ENCODE results near the gene MRAP2.
"Not testable (repeated sequence)": the region's sequence is repeated elsewhere in the genome, so short reads cannot be mapped to it uniquely, and the experiment has no call there.

Gene MRAP2

DNA sequence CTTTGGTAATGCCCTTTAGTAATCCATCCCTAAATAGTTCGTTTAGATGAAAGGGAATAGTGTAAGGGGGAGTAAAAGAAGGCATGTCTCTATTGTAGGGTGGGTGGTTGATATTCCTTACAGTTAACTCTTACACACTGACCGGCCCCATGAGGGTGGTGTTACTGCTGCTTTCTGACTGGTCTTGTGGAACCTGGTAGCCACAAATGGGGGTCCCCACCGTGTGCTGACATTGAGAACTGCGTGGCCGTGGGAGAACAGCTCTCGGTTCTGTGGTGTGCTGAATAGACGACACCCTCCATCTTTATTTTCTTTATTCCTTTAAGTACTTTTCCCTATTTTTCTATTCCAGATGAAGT is 19.3 kb downstream of the MRAP2 start:
- Mint-ChIP-seq H3K4me3 (no peak overlapping the region), H3K4me1 (no peaks in the 10 kb centered on the region), H3K27me3 (no peaks in the 10 kb centered on the region), H3K36me3 (no peaks in the 10 kb centered on the region), H3K9me3 (no peaks in the 10 kb centered on the region), H3K27ac (no peak overlapping the region)
- no peak for ATAC-seq

DNA sequence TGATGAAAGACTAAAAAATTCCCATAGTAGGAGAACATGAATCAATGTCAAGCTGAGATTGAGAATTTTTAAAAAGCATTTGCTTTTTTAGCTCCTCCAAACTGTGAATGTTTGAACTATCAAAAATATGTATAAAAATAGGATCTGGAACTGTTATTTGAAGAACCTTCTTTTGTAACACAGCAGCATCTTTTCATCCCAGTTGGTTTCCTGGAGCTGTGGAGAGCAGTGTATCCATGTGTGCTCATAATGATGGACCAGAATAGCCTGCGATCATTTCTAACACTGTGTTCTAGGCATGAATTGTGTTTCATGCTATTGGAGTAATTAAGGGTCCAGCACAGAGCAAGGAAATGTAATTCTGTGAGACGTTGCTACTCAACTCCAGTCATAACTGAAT is 22.1 kb downstream of the MRAP2 start:
- no peaks in the 10 kb centered on the region for H3K9me3 Mint-ChIP-seq
- H3K4me3 Mint-ChIP-seq, result no peak overlapping the region
- H3K27me3 Mint-ChIP-seq, result no peaks in the 10 kb centered on the region
- no peaks in the 10 kb centered on the region for H3K4me1 Mint-ChIP-seq
- no peak for ATAC-seq
- no peak overlapping the region for H3K27ac Mint-ChIP-seq
- no peaks in the 10 kb centered on the region for H3K36me3 Mint-ChIP-seq

DNA sequence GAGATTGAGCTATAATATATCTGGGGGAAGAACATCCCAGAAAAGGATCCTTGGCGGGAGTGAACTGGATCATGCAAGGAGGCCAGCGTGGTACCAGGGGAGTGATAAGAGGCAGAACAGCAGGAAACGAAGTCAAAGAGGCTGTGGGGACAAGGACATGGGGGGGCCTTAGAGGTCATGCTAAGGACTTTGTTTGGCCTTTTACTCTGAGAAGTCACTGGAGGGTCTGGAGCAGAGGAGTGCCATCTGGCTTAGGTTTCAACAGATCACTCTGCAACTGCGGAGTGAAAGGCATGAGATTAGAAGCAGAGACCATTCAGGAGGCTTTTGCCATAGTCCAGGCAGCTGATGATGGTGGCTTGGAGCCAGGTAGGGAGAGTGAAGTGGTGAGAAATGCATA is 24.3 kb downstream of the MRAP2 start:
- Mint-ChIP-seq H3K9me3 (no peaks in the 10 kb centered on the region), H3K27ac (no peak overlapping the region), H3K4me1 (no peaks in the 10 kb centered on the region), H3K4me3 (no peak overlapping the region), H3K27me3 (no peaks in the 10 kb centered on the region), H3K36me3 (no peaks in the 10 kb centered on the region)
- no peak for ATAC-seq

DNA sequence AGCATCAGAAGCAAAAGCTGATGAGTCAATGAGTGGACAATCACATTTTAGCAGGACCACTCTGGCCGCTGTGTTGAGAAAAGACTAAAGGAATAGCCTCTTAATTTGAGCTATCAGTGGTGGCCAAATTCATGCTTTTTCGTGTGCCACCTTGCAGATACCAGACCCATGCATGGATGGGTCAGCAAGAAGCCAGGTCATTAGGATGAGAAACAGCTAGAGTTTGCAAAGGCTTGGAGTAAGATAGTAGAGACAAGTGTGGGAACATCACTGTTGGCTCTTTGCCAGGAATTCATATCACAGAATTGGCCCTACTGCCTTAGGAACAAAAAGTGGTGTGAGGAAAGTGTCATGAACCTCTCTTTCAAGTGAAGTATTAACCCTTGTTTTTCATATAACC is 25.5 kb downstream of the MRAP2 start:
- Mint-ChIP-seq H3K27me3 (no peaks in the 10 kb centered on the region), H3K4me1 (no peaks in the 10 kb centered on the region), H3K4me3 (no peak overlapping the region), H3K9me3 (no peaks in the 10 kb centered on the region), H3K27ac (no peak overlapping the region), H3K36me3 (no peaks in the 10 kb centered on the region)
- no peak for ATAC-seq

DNA sequence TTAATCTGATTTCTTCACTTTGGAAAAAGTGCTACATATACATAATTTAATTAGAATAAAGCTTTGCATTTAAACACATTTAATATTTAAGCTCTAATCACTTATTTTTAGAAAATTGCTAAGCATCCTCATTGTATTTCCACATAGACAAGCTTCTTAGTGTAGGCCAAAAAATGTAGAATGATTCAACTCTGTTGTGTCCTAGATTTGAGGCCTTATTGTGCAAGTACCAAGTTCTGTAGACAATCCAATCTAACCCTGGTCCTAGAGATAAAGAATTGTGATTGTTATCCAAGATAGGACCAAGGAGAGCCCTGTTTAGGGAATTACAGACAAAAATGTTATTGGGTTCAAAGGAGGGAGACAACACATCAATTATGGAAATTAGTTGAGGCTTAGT is 27.6 kb downstream of the MRAP2 start:
- H3K36me3 Mint-ChIP-seq, result no peaks in the 10 kb centered on the region
- H3K9me3 Mint-ChIP-seq, result peaks cover 2% of the 10 kb centered on the region
- no peak overlapping the region for H3K4me3 Mint-ChIP-seq
- no peak for ATAC-seq
- H3K27ac Mint-ChIP-seq, result no peak overlapping the region
- no peaks in the 10 kb centered on the region for H3K27me3 Mint-ChIP-seq
- no peaks in the 10 kb centered on the region for H3K4me1 Mint-ChIP-seq

DNA sequence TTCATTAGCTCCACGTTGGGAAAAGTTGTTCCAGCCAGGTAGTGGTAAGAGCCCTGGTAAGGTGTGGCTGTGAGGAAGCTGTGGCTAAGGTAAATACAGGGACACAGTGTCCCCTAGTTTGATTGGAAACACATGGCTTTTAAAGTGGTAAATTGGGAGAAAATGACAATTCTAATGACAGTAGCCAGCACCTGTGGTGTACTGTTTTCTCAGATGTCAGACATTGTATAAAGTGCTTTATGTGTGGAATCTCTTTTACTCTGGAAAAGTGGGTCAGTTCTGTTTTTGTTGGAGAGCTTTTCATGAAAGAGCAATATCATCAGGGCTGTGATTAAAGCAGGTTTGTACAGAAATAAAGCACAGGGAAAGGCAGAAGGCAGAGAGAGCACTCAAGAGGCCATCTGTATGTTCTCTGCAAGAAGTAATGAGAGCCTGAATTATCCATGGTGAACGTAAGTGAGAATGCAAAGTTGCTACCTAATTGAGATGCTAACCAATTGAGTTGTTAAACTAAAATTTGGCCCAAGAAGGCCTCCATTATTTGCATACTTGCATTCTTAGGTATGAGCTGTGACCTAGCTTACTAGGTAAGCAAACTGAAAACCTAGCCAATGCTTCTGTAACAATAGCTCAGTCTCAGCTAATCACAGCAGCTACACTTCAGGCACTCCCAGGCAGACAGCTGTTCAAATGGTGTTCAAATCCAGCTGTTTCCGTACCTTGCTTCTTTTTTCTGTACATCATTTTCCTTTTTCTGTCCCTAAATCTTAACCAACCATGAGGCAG is 28.2 kb downstream of the MRAP2 start:
- Mint-ChIP-seq H3K27me3 (no peaks in the 10 kb centered on the region), H3K36me3 (no peaks in the 10 kb centered on the region), H3K27ac (no peak overlapping the region), H3K4me3 (no peak overlapping the region), H3K9me3 (peaks cover 2% of the 10 kb centered on the region), H3K4me1 (no peaks in the 10 kb centered on the region)
- no peak for ATAC-seq

DNA sequence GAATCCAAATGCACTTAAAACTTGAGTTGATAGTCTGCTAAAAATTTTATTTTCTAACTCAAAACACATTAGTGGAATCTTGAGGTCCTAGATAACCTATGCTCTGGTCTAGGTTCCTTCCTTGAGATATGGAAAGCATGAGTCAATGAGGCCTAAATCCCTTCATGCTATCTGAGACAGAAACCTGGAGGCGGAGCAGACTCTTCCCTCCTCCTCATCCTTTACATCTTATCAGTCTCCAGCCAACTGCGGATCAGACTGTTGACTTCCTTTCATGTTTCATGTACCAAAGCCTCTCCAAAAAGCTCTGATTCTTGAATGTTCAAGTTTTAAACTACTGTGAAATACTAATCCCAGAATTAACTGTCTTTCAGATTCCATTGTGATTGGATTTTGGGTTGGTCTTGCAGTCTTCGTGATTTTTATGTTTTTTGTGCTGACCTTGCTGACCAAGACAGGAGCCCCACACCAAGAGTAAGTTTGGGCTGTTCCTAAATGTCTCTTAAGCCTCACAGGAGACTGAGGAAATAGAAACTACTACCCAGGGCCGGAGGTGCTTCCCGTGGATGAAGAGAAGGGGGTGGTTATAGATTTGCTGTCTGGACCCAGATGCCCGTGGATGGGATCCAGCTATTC is 29.1 kb downstream of the MRAP2 start:
- no peak overlapping the region for H3K27ac Mint-ChIP-seq
- H3K9me3 Mint-ChIP-seq, result peaks cover 2% of the 10 kb centered on the region
- no peaks in the 10 kb centered on the region for H3K36me3 Mint-ChIP-seq
- no peak for ATAC-seq
- no peak overlapping the region for H3K4me3 Mint-ChIP-seq
- H3K4me1 Mint-ChIP-seq, result no peaks in the 10 kb centered on the region
- H3K27me3 Mint-ChIP-seq, result no peaks in the 10 kb centered on the region

DNA sequence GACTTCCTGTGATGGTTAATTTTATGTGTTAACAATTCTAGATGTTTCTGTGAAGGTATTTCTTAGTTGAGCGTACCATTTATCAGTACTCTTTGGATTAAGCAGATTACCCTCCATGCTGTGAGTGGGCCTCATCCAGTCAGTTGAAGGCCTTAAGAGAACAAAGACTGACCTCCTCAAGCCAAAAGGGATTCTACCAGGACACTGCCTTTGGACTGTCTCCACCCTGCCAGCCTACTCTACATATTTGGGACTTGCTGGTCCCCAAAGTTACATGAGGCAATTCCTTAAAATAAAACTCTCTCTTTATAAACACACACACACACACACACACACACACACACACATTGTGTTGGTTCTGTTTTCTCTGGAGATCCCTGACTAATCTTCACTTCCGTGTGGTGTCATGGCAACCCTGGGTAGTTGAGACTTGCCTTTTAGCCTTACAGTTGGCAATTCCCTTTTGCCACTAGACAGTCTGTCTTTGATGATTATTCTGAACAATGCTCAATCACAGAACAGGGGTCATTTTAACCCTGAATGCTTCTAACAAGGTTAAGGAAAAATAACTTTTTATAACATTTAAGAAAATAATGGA is 32.2 kb downstream of the MRAP2 start:
- no peak overlapping the region for H3K27ac Mint-ChIP-seq
- no peaks in the 10 kb centered on the region for H3K36me3 Mint-ChIP-seq
- ATAC-seq, result no peak
- peaks cover 11% of the 10 kb centered on the region for H3K9me3 Mint-ChIP-seq
- H3K4me1 Mint-ChIP-seq, result no peaks in the 10 kb centered on the region
- no peaks in the 10 kb centered on the region for H3K27me3 Mint-ChIP-seq
- H3K4me3 Mint-ChIP-seq, result no peak overlapping the region

DNA sequence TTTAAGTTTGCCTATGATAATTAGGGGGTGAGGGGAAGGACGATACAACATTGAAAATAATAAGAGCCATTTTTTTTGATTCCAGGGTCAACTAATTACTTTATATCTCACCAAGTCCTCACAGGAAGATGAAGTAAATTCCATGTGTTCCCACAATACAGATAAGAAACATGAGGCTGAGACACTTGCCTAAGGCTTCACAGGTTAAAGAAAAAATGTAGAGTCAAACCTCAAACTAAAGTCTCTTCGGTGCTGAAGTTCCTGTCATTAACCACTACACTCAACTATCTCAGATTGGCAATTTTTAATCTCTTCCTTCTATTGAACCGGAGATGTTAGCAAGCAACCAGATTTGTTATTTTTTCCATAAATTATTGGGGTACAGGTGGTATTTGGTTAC is 33.0 kb downstream of the MRAP2 start:
- Mint-ChIP-seq H3K27me3 (no peaks in the 10 kb centered on the region), H3K27ac (no peak overlapping the region), H3K36me3 (no peaks in the 10 kb centered on the region), H3K9me3 (peaks cover 11% of the 10 kb centered on the region), H3K4me3 (no peak overlapping the region), H3K4me1 (no peaks in the 10 kb centered on the region)
- ATAC-seq, result no peak

DNA sequence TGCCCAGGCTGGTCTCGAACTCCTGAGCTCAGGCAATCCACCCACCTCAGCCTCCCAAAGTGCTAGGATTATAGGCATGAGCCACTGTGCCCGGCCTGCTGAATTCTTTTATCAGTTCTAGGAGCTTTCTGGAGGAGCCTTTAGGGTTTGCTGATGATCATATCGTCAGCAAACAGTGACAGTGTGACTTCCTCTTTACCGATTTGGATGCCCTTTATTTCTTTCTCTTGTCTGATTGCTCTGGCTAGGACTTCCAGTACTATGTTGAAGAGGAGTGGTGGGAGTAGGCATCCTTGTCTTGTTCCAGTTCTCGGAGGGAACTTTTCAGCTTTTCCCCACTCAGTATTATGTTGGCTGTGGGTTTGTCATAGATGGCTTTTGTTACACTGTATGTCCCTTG is 35.3 kb downstream of the MRAP2 start:
- Mint-ChIP-seq H3K9me3 (peaks cover 15% of the 10 kb centered on the region), H3K27me3 (peaks cover 11% of the 10 kb centered on the region)
- H3K4me3 Mint-ChIP-seq, ATAC-seq, H3K27ac Mint-ChIP-seq, H3K4me1 Mint-ChIP-seq, H3K36me3 Mint-ChIP-seq: not testable (repeated sequence)

DNA sequence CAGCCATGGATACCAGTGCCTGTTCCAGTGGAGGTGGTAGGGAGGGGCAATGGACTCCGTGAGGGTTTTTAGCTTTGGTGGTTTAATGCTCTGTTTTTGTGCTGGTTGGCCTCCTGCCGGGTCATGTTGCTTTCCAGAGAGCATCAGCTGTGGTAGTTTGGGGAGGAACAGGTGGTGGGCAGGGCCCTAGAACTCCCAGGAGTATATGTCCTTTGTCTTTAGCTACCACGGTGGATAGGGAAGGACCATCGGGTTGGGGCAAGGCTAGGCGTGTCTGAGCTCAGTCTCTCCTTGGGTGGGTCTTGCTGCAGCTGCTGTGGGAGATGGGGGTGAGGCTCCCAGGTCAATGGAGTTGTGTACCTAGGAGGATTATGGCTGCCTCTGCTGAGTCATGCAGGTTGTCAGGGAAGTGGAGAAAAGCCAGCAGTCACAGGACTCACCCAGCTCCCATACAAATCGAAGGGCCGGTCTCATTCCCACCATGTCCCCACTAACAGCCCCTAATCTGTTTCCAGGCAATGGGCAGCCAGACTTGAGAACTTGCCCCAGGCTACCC is 38.9 kb downstream of the MRAP2 start:
- H3K4me3 Mint-ChIP-seq, result no peak overlapping the region
- H3K9me3 Mint-ChIP-seq, result peaks cover 12% of the 10 kb centered on the region
- no peaks in the 10 kb centered on the region for H3K4me1 Mint-ChIP-seq
- no peak overlapping the region for H3K27ac Mint-ChIP-seq
- peaks cover 11% of the 10 kb centered on the region for H3K27me3 Mint-ChIP-seq
- no peaks in the 10 kb centered on the region for H3K36me3 Mint-ChIP-seq
- no peak for ATAC-seq

DNA sequence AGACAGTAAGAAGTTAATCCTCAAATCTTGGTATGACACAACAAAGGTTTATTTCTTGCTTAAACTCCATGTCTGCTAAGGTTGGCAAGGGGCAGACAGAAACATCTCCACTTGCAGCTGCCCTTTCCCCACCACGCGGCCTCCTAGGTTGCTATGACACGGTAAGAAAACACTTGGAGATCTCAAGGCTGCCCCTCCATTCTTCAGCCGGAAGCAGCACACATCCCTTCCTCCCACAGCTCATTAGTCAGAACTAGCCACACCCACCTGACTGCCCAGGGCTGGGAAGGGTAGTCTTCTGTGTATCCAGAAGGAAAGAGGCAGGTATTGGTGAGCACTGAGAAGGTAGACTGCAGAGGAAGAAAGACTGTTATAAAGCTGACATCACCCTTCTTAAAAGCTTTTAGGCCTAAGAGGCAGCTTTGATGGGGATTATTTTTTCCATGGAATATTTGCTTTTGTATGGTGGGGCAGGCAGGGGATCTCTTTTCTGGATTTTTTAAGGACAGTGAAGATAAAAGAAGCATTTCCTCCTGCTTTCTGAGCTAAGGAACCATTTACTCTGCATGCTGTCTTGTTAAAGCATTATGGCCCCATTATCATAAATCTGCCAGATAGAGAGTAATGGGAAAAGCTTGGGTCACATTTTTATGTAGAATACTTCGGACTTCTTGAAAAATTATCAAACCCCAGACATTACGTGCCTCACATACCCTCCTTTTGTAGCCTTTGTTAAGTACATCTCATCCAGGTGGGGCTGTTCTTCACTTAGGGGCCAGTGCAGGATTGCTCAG is 41.6 kb downstream of the MRAP2 start:
- no peaks in the 10 kb centered on the region for H3K4me1 Mint-ChIP-seq
- no peak overlapping the region for H3K4me3 Mint-ChIP-seq
- H3K36me3 Mint-ChIP-seq, result no peaks in the 10 kb centered on the region
- peaks cover 4% of the 10 kb centered on the region for H3K9me3 Mint-ChIP-seq
- no peak for ATAC-seq
- H3K27me3 Mint-ChIP-seq, result peaks cover 11% of the 10 kb centered on the region
- H3K27ac Mint-ChIP-seq, result no peak overlapping the region

DNA sequence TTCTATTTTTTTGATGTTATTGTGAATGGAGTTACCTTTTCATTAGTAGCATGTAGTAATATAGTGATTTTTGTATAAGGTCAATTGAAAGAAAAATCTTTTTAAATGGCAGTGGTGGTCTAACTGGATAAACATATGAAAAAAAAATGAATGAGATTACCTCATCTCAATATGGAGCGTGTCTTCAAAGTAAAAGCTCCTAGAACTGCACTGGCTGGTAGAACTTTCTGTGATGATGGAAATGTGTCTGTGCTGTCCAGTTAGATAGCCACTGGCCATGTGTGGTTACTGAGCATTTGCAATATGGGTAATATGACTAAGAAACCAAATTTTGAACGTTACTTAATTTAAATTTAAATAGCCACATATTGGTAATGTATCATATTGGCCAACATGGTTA is 44.1 kb downstream of the MRAP2 start:
- no peaks in the 10 kb centered on the region for H3K9me3 Mint-ChIP-seq
- H3K27ac Mint-ChIP-seq, result no peak overlapping the region
- H3K36me3 Mint-ChIP-seq, result no peaks in the 10 kb centered on the region
- ATAC-seq, result no peak
- peaks cover 9% of the 10 kb centered on the region for H3K27me3 Mint-ChIP-seq
- H3K4me1 Mint-ChIP-seq, result no peaks in the 10 kb centered on the region
- H3K4me3 Mint-ChIP-seq, result no peak overlapping the region

DNA sequence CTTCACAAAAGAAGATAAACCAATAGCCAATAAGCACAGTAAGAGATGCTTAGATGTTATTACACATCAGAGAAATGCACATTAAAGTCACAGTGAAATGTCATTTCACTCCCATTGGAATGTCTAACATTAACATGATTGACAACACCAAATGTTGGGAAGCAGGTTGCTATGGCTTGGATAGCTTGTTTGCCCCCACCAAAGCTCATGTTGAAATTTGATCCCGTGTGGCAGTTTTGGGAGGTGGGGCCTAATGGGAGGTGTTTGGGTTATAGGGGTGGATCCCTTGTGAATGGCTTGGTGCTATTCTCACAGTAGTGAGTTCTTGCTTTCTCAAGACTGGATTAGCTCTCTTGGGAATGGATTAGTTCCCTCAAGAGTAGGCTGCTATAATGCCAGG is 44.8 kb downstream of the MRAP2 start:
- H3K27ac Mint-ChIP-seq, result no peak overlapping the region
- H3K4me3 Mint-ChIP-seq, result no peak overlapping the region
- no peaks in the 10 kb centered on the region for H3K36me3 Mint-ChIP-seq
- peaks cover 2% of the 10 kb centered on the region for H3K27me3 Mint-ChIP-seq
- H3K9me3 Mint-ChIP-seq, result no peaks in the 10 kb centered on the region
- H3K4me1 Mint-ChIP-seq, result no peaks in the 10 kb centered on the region
- ATAC-seq, result no peak

DNA sequence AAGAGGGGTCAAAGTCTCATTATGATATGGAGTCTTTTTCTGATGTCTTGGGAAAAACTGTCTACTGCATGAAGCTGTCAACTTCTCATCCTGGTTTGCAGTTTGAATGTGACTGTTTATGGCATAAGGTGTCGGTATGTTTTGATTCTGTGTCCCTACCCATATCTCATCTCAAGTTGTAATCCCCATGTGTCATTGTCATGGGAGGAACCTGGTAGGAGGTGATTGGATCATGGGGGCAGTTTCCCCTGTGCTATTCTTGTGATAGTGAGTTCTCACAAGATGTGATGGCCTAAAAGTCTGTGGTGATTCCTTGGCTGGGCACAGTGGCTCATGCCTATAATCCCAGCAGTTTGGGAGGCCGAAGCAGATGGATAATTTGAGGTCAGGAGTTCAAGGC is 47.6 kb downstream of the MRAP2 start:
- no peaks in the 10 kb centered on the region for H3K9me3 Mint-ChIP-seq
- ATAC-seq, result no peak
- no peaks in the 10 kb centered on the region for H3K4me1 Mint-ChIP-seq

More for the DNA sequence above, 47.6 kb downstream of the MRAP2 start:
- Mint-ChIP-seq H3K36me3 (no peaks in the 10 kb centered on the region), H3K4me3 (no peak overlapping the region), H3K27me3 (peaks cover 2% of the 10 kb centered on the region), H3K27ac (no peak overlapping the region)
